Measurements from ENCODE around the gene RECQL5. TPM values are rescaled to one million over a fixed set of nuclear protein-coding genes. Genes with fewer than 3 reads are reported as not detected.
A peak's percentile ranks its signal among the peaks of the same experiment; 100 is the strongest.

Gene RECQL5
- polyA plus RNA-seq, 1 experiment: 9.3 TPM

GRCh38 chr17:75627094-75627493, 39.9 kb downstream of the RECQL5 start:
- ChIA-PET CTCF (interaction anchor here (0.9 kb wide), 1 partner anchor 123 kb away, joined by 3 read pairs; no protein-coding TSS in a partner anchor), POLR2A (no interaction called here)
- Histone ChIP-seq H3K4me3 (ENCODE audit: low read depth, low read length) (no peak overlapping the region), H3K27me3 (ENCODE audit: control insufficient read depth, insufficient read depth, low read length) (peaks cover 6% of the 10 kb centered on the region), H3K9me3 (ENCODE audit: control insufficient read depth, insufficient read depth, low read length) (no peaks in the 10 kb centered on the region), H3K27ac (ENCODE audit: low read depth, low read length) (no peak overlapping the region)
- DNase-seq (ENCODE audit: low read depth, low spot score): no peak
- TF ChIP-seq CTCF (IDR thresholded peaks at IDR 0.05; ENCODE audit: low read depth, low read length): no peak

- H3K9me3 ChIP-seq (ENCODE audit: control insufficient read depth, insufficient read depth, low read length): no peaks in the 10 kb centered on the region
- H3K27ac ChIP-seq (ENCODE audit: low read depth, low read length): no peak overlapping the region
- H3K27me3 ChIP-seq (ENCODE audit: control insufficient read depth, insufficient read depth, low read length): peaks cover 8% of the 10 kb centered on the region
- ChIA-PET POLR2A (no interaction called here), CTCF (interaction anchor here (0.9 to 1.4 kb wide), 3 partner anchors 13 to 123 kb away, joined by 3 to 7 read pairs (median 3); no protein-coding TSS in a partner anchor)
- H3K4me3 ChIP-seq (ENCODE audit: low read depth, low read length): no peak overlapping the region
- no peak for DNase-seq (ENCODE audit: low read depth, low spot score)
- no peak for TF ChIP-seq CTCF (IDR thresholded peaks at IDR 0.05; ENCODE audit: low read depth, low read length)
Measured at GRCh38 chr17:75626496-75627038, 40.4 kb downstream of the RECQL5 start.

- peak; percentile 69 for TF ChIP-seq CTCF (IDR thresholded peaks at IDR 0.05; ENCODE audit: low read depth, low read length)
- POLR2A ChIA-PET: no interaction called here
- no peaks in the 10 kb centered on the region for H3K9me3 ChIP-seq (ENCODE audit: control insufficient read depth, insufficient read depth, low read length)
- CTCF ChIA-PET: interaction anchor here (1.3 to 3.0 kb wide), 3 partner anchors 7 to 26 kb away, joined by 3 to 23 read pairs (median 7); partner anchors contain the start of gene SMIM5
- H3K27me3 ChIP-seq (ENCODE audit: control insufficient read depth, insufficient read depth, low read length): peaks cover 8% of the 10 kb centered on the region
- DNase-seq (ENCODE audit: low read depth, low spot score): no peak
- no peak overlapping the region for H3K4me3 ChIP-seq (ENCODE audit: low read depth, low read length)
- H3K27ac ChIP-seq (ENCODE audit: low read depth, low read length): no peak overlapping the region
Measured at GRCh38 chr17:75625813-75626486, 41.0 kb downstream of the RECQL5 start.

GRCh38 chr17:75624714-75625345, 42.1 kb downstream of the RECQL5 start:
- no peak for TF ChIP-seq CTCF (IDR thresholded peaks at IDR 0.05; ENCODE audit: low read depth, low read length)
- Histone ChIP-seq H3K27me3 (ENCODE audit: control insufficient read depth, insufficient read depth, low read length) (peaks cover 13% of the 10 kb centered on the region), H3K4me3 (ENCODE audit: low read depth, low read length) (no peak overlapping the region), H3K27ac (ENCODE audit: low read depth, low read length) (no peak overlapping the region), H3K9me3 (ENCODE audit: control insufficient read depth, insufficient read depth, low read length) (no peaks in the 10 kb centered on the region)
- POLR2A ChIA-PET: no interaction called here
- CTCF ChIA-PET: interaction anchor here (3.0 kb wide), 1 partner anchor 8 kb away, joined by 23 read pairs; the partner anchor contains the start of gene SMIM5
- DNase-seq (ENCODE audit: low read depth, low spot score): no peak

GRCh38 chr17:75624021-75624420, 42.9 kb downstream of the RECQL5 start:
- TF ChIP-seq CTCF (IDR thresholded peaks at IDR 0.05; ENCODE audit: low read depth, low read length): no peak
- no peak overlapping the region for H3K27ac ChIP-seq (ENCODE audit: low read depth, low read length)
- no peak for DNase-seq (ENCODE audit: low read depth, low spot score)
- POLR2A ChIA-PET: no interaction called here
- no peaks in the 10 kb centered on the region; the same call in 1 of the 2 replicates for H3K9me3 ChIP-seq (ENCODE audit: control insufficient read depth, insufficient read depth, low read length)
- no peak overlapping the region for H3K4me3 ChIP-seq (ENCODE audit: low read depth, low read length)
- H3K27me3 ChIP-seq (ENCODE audit: control insufficient read depth, insufficient read depth, low read length): peaks cover 13% of the 10 kb centered on the region
- CTCF ChIA-PET: interaction anchor here (3.0 kb wide), 1 partner anchor 9 kb away, joined by 23 read pairs; the partner anchor contains the start of gene SMIM5
